Keratinocyte (primary cell): ENCODE data around the gene EPHB1. TPM values are rescaled to one million over a fixed set of nuclear protein-coding genes. Genes with fewer than 3 reads are reported as not detected.

Source experiments
- DNase-seq: peaks from one replicate; pipeline ENCODE4 v3.0.0-alpha.2; 2011; ENCODE audit warnings: low read depth, missing footprints, low spot score
- FAIRE-seq: peaks from 2 replicates; lab custom pipeline; 2011; peaks lifted over from hg19 to GRCh38; lab: Jason Lieb, UNC
- H2AFZ ChIP-seq: 2 replicates; pipeline ENCODE4 v1.6.0; 2012; ENCODE audit warnings: low read length, control low read depth, inconsistent platforms; ENCODE audit not compliant: control insufficient read depth
- H3K27ac ChIP-seq: 2 replicates; pipeline ENCODE4 v1.5.1; 2011; ENCODE audit warnings: low read length; ENCODE audit not compliant: control insufficient read depth, insufficient read depth
- H3K27me3 ChIP-seq: 3 replicates; pipeline ENCODE4 v1.6.0; 2011; ENCODE audit warnings: low read length; ENCODE audit not compliant: control insufficient read depth, insufficient read depth; ENCODE audit errors: extremely low read depth
- H3K36me3 ChIP-seq, 2 experiments: 2 replicates in 1 of 2; 3 replicates in 1 of 2; pipeline ENCODE4 v1.5.1; 2011; ENCODE audit warnings: low read length in 2 of 2, mild to moderate bottlenecking in 1 of 2; ENCODE audit not compliant: control insufficient read depth in 2 of 2, insufficient read depth in 2 of 2; ENCODE audit errors: extremely low read depth in 1 of 2
- H3K4me1 ChIP-seq: 3 replicates; pipeline ENCODE4 v1.5.1; 2011; ENCODE audit warnings: low read length; ENCODE audit not compliant: control insufficient read depth, insufficient read depth; ENCODE audit errors: extremely low read depth
- H3K4me2 ChIP-seq: 3 replicates; pipeline ENCODE4 v1.6.0; 2011; ENCODE audit warnings: low read depth, low read length; ENCODE audit not compliant: control insufficient read depth, insufficient read depth; ENCODE audit errors: extremely low read depth
- H3K4me3 ChIP-seq, 3 experiments: fragments of 200-600 bp in 1 of 3; sonication (generic) in 1 of 3; 2 replicates in 2 of 3; 3 replicates in 1 of 3; pipeline ENCODE4 v1.5.1; 2011 to 2016; ENCODE audit warnings: low read length in 3 of 3, mild to moderate bottlenecking in 3 of 3, control low read depth in 2 of 3, inconsistent platforms in 1 of 3, low read depth in 1 of 3, mixed read lengths in 1 of 3, mixed run types in 1 of 3, moderate library complexity in 1 of 3; ENCODE audit not compliant: control insufficient read depth in 2 of 3, insufficient read depth in 2 of 3; ENCODE audit errors: extremely low read depth in 1 of 3
- H3K79me2 ChIP-seq: 2 replicates; pipeline ENCODE4 v1.6.0; 2012; ENCODE audit warnings: low read length; ENCODE audit not compliant: control insufficient read depth, insufficient read depth
- H3K9ac ChIP-seq: 3 replicates; pipeline ENCODE4 v1.6.0; 2011; ENCODE audit warnings: low read length; ENCODE audit not compliant: control insufficient read depth, insufficient read depth; ENCODE audit errors: extremely low read depth
- H3K9me1 ChIP-seq: 3 replicates; pipeline ENCODE4 v1.6.0; 2011; ENCODE audit warnings: low read length; ENCODE audit not compliant: control insufficient read depth, insufficient read depth; ENCODE audit errors: extremely low read depth
- H3K9me3 ChIP-seq: 2 replicates; pipeline ENCODE4 v1.5.1; 2012; ENCODE audit warnings: low read depth, low read length; ENCODE audit not compliant: control insufficient read depth
- H4K20me1 ChIP-seq: 3 replicates; pipeline ENCODE4 v1.6.0; 2011; ENCODE audit warnings: low read length; ENCODE audit not compliant: control insufficient read depth, insufficient read depth; ENCODE audit errors: extremely low read depth
- CTCF ChIP-seq, 3 experiments: IDR thresholded peaks in 1 of 3; conservative IDR thresholded peaks in 1 of 3; optimal IDR thresholded peaks in 1 of 3; 2 replicates in 2 of 3; 3 replicates in 1 of 3; pipeline versions ENCODE3 to v1.5.1; 2011; ENCODE audit warnings: low read length in 3 of 3, mild to moderate bottlenecking in 3 of 3, moderate library complexity in 2 of 3, control low read depth in 1 of 3, inconsistent platforms in 1 of 3; ENCODE audit not compliant: insufficient read depth in 2 of 3; ENCODE audit errors: extremely low read depth in 1 of 3
- EZH2 ChIP-seq: IDR thresholded peaks from one replicate; pipeline ENCODE4 v1.6.1; 2012; ENCODE audit warnings: inconsistent platforms, mild to moderate bottlenecking, low read length, moderate library complexity
- dilution Hi-C: fragments of 300-500 bp; cut with MboI; formaldehyde crosslinking; loops from one replicate; pipeline ENCODE4 v1.7.0; 2020; ENCODE audit warnings: low sequenced_read_pairs; ENCODE audit not compliant: extremely low pct_ligation_motif_present
- polyA plus RNA-seq, 5 experiments: library from polyadenylated mRNA; depleted of rRNA in 3 of 5; stranded (reverse) in 3 of 5; stranded (forward) in 1 of 5; unstranded in 1 of 5; fragments of >200 nt; gene quantifications; 1 replicate in 1 of 5; 2 replicates in 3 of 5; 3 replicates in 1 of 5; pipeline versions ENCODE4 v1.2.1 to v1.2.3, GENCODE V29; 2011 to 2012; ENCODE audit warnings: missing spikeins in 2 of 5, low read depth in 1 of 5, low replicate concordance in 1 of 5

The EPHB1 gene
- polyA plus RNA-seq, 1 donor (not counting 4 experiments of a cell fraction or from before 2014, with no cell fraction given): 0.01 TPM

DNA sequence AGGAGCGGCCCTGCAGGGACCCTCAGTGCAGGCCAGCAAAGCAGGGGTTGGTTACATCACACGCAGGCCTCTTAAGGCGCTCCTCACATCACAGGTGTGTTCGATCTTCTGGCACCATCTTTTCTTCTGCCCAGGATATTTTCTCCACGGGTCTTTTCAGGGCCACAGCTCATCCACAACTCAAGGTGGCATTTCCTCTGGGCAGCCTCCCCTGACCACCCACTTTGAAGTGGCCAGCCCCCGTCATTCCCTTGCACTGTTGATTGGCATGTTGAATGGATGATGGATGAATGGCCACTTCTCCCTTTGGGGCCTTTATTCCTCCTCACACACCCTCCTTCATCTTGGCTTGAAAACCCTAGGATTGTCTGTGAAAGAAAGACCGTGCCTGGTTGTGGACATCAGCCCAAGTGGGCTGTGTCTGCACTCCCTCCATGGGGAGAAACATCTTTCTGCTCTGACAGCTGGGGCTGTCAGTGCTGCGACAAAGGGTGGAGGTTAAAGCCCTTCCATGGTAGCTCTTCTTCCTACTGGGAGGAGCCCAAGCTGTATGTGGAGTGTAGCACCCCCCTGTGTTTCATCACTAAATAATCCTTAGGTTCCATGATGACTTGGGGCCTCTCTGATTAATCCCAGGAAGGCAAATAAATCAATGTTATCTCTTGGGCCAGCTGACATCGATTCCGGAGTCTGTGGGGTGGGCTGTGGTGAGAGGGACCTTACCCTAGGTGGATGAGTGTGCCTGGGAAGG, 102.5 kb downstream of the EPHB1 start:
- FAIRE-seq (no peak), DNase-seq (no peak)
- H3K36me3 ChIP-seq: no peaks in the 10 kb centered on the region
- H3K27me3 ChIP-seq: no peaks in the 10 kb centered on the region
- no peaks in the 10 kb centered on the region for H3K4me1 ChIP-seq
- no peaks in the 10 kb centered on the region for H3K79me2 ChIP-seq
- no peaks in the 10 kb centered on the region for H3K9me1 ChIP-seq
- no peak overlapping the region for H3K4me2 ChIP-seq
- H3K4me3 ChIP-seq: no peak overlapping the region
- dilution Hi-C loops: no loop called here
- no peaks in the 10 kb centered on the region for H4K20me1 ChIP-seq
- no peak overlapping the region for H2AFZ ChIP-seq
- TF ChIP-seq EZH2 (no peak), CTCF (optimal IDR thresholded peaks at IDR 0.05 in 1 of 3, IDR thresholded peaks at IDR 0.05 in 1 of 3, conservative IDR thresholded peaks at IDR 0.05 in 1 of 3; ENCODE audit: extremely low read depth in 1 of 3, insufficient read depth in 2 of 3, low read length in 3 of 3) (no peak)
- no peak overlapping the region for H3K9ac ChIP-seq
- no peak overlapping the region for H3K27ac ChIP-seq
- no peaks in the 10 kb centered on the region for H3K9me3 ChIP-seq

DNA sequence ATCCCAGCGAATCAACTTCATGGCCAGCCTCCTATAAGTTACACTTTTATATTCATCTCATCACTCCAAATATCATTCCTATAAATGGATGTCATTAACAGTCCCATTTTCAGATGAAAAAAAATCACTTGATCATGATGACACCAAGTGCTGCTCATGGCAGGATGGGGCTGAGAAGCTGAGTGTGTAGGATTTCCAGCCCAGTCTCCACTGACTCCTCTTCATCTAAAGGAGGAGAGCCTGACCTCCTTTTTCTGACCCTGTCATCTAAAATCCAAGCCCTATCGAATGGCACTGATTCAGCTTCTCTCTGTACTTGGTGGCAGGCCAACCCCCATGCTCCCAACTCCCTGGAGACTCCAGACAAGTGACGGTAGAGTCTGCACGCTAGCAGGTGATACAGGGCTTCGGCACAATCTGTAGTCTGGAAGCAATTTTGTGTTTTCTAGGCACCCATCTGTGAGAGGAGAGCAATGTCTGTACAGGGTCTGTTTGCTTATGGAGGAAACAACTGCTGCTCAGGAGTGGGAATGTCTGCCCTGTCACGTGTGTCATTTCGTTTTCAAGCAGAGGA, 103.2 kb downstream of the EPHB1 start:
- FAIRE-seq: no peak
- H3K4me2 ChIP-seq: no peak overlapping the region
- no peak for DNase-seq
- H3K4me3 ChIP-seq: no peak overlapping the region
- dilution Hi-C loops: no loop called here
- H3K79me2 ChIP-seq: no peaks in the 10 kb centered on the region
- no peaks in the 10 kb centered on the region for H3K9me1 ChIP-seq
- no peaks in the 10 kb centered on the region for H3K9me3 ChIP-seq
- no peaks in the 10 kb centered on the region for H3K27me3 ChIP-seq
- no peak for TF ChIP-seq CTCF (optimal IDR thresholded peaks at IDR 0.05 in 1 of 3, IDR thresholded peaks at IDR 0.05 in 1 of 3, conservative IDR thresholded peaks at IDR 0.05 in 1 of 3; ENCODE audit: extremely low read depth in 1 of 3, insufficient read depth in 2 of 3, low read length in 3 of 3)
- no peak for TF ChIP-seq EZH2
- no peak overlapping the region for H3K27ac ChIP-seq
- no peaks in the 10 kb centered on the region for H3K4me1 ChIP-seq
- no peak overlapping the region for H3K9ac ChIP-seq
- H3K36me3 ChIP-seq: no peaks in the 10 kb centered on the region
- H4K20me1 ChIP-seq: no peaks in the 10 kb centered on the region
- H2AFZ ChIP-seq: no peak overlapping the region
